ENCODE results near the gene PTPRB.

The PTPRB gene

GRCh38 chr12:70469221-70469820 lies 167.9 kb downstream of the PTPRB start:
- no peak for TF ChIP-seq ZBTB7A (IDR thresholded peaks at IDR 0.05; ENCODE audit: low read depth)
- TF ChIP-seq TCF12 (IDR thresholded peaks at IDR 0.05; ENCODE audit: low read depth): no peak
- TF ChIP-seq NFIC (IDR thresholded peaks at IDR 0.05): no peak
- no peak for TF ChIP-seq FOXM1 (IDR thresholded peaks at IDR 0.05; ENCODE audit: borderline replicate concordance, low read depth)
- TF ChIP-seq USF1 (IDR thresholded peaks at IDR 0.05): no peak
- no peak for TF ChIP-seq YY1 (IDR thresholded peaks at IDR 0.05; ENCODE audit: low read depth)
- no peak for TF ChIP-seq REST (IDR thresholded peaks at IDR 0.05; ENCODE audit: low read depth)
- TF ChIP-seq TAF1 (IDR thresholded peaks at IDR 0.05; ENCODE audit: low read depth): no peak
- TF ChIP-seq EGR1 (IDR thresholded peaks at IDR 0.05): no peak
- no peak for TF ChIP-seq EP300 (IDR thresholded peaks at IDR 0.05; ENCODE audit: borderline replicate concordance)
- TF ChIP-seq, protein P1, sequence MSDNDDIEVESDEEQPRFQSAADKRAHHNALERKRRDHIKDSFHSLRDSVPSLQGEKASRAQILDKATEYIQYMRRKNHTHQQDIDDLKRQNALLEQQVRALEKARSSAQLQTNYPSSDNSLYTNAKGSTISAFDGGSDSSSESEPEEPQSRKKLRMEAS (IDR thresholded peaks at IDR 0.05): no peak
- TF ChIP-seq CREB1 (IDR thresholded peaks at IDR 0.05; ENCODE audit: low read depth): no peak
- TF ChIP-seq CEBPB (IDR thresholded peaks at IDR 0.05): no peak
- TF ChIP-seq TEAD4 (IDR thresholded peaks at IDR 0.05): no peak
- TF ChIP-seq RAD21 (IDR thresholded peaks at IDR 0.05; ENCODE audit: low read depth): no peak

GRCh38 chr12:70468741-70469140 lies 168.5 kb downstream of the PTPRB start:
- TF ChIP-seq NFIC (IDR thresholded peaks at IDR 0.05) (no peak), REST (IDR thresholded peaks at IDR 0.05; ENCODE audit: low read depth) (no peak), EGR1 (IDR thresholded peaks at IDR 0.05) (no peak), TAF1 (IDR thresholded peaks at IDR 0.05; ENCODE audit: low read depth) (no peak), CREB1 (IDR thresholded peaks at IDR 0.05; ENCODE audit: low read depth) (no peak), USF1 (IDR thresholded peaks at IDR 0.05) (no peak), RAD21 (IDR thresholded peaks at IDR 0.05; ENCODE audit: low read depth) (no peak), ZBTB7A (IDR thresholded peaks at IDR 0.05; ENCODE audit: low read depth) (no peak), TCF12 (IDR thresholded peaks at IDR 0.05; ENCODE audit: low read depth) (no peak), YY1 (IDR thresholded peaks at IDR 0.05; ENCODE audit: low read depth) (no peak), CEBPB (IDR thresholded peaks at IDR 0.05) (no peak), TEAD4 (IDR thresholded peaks at IDR 0.05) (no peak), EP300 (IDR thresholded peaks at IDR 0.05; ENCODE audit: borderline replicate concordance) (no peak), FOXM1 (IDR thresholded peaks at IDR 0.05; ENCODE audit: borderline replicate concordance, low read depth) (no peak)
- TF ChIP-seq, protein P1 (IDR thresholded peaks at IDR 0.05): no peak

- TF ChIP-seq CEBPB (IDR thresholded peaks at IDR 0.05): no peak
- TF ChIP-seq ZBTB7A (IDR thresholded peaks at IDR 0.05; ENCODE audit: low read depth): no peak
- no peak for TF ChIP-seq TEAD4 (IDR thresholded peaks at IDR 0.05)
- TF ChIP-seq, protein P1 (IDR thresholded peaks at IDR 0.05): no peak
- TF ChIP-seq TAF1 (IDR thresholded peaks at IDR 0.05; ENCODE audit: low read depth): no peak
- TF ChIP-seq FOXM1 (IDR thresholded peaks at IDR 0.05; ENCODE audit: borderline replicate concordance, low read depth): no peak
- no peak for TF ChIP-seq REST (IDR thresholded peaks at IDR 0.05; ENCODE audit: low read depth)
- no peak for TF ChIP-seq RAD21 (IDR thresholded peaks at IDR 0.05; ENCODE audit: low read depth)
- TF ChIP-seq NFIC (IDR thresholded peaks at IDR 0.05): no peak
- no peak for TF ChIP-seq USF1 (IDR thresholded peaks at IDR 0.05)
- TF ChIP-seq EGR1 (IDR thresholded peaks at IDR 0.05): no peak
- no peak for TF ChIP-seq EP300 (IDR thresholded peaks at IDR 0.05; ENCODE audit: borderline replicate concordance)
- TF ChIP-seq CREB1 (IDR thresholded peaks at IDR 0.05; ENCODE audit: low read depth): no peak
- TF ChIP-seq YY1 (IDR thresholded peaks at IDR 0.05; ENCODE audit: low read depth): no peak
- TF ChIP-seq TCF12 (IDR thresholded peaks at IDR 0.05; ENCODE audit: low read depth): no peak
These were observed 169.1 kb downstream of the PTPRB start for GRCh38 chr12:70467918-70468733.
